ENCODE results near the gene L3MBTL4.

- TF ChIP-seq POLR2A (IDR thresholded peaks at IDR 0.05) (no peak), CTCF (IDR thresholded peaks at IDR 0.05) (no peak)
These were observed 264.3 kb downstream of the L3MBTL4 start for GRCh38 chr18:6150430-6150829.

Data from upper lobe of left lung (tissue), 4 donors.